Ishikawa (cell line): ENCODE data around the gene LYSET.

ENCODE experiments used
- CREB1 ChIP-seq: IDR thresholded peaks from 2 replicates; pipeline ENCODE4 v1.6.1; 2012; ENCODE audit warnings: low read depth
- EP300 ChIP-seq: IDR thresholded peaks from 2 replicates; pipeline ENCODE4 v1.6.1; 2012; ENCODE audit warnings: borderline replicate concordance
- FOXM1 ChIP-seq: IDR thresholded peaks from 2 replicates; pipeline ENCODE4 v1.6.1; 2012; ENCODE audit warnings: low read depth, borderline replicate concordance
- MAX ChIP-seq: IDR thresholded peaks from 2 replicates; pipeline ENCODE4 v1.6.1; 2012
- NFIC ChIP-seq: IDR thresholded peaks from 2 replicates; pipeline ENCODE4 v1.6.1; 2012
- RAD21 ChIP-seq: IDR thresholded peaks from 2 replicates; pipeline ENCODE4 v1.6.1; 2012; ENCODE audit warnings: low read depth
- REST ChIP-seq: IDR thresholded peaks from 2 replicates; pipeline ENCODE4 v1.6.1; 2012; ENCODE audit warnings: low read depth, mild to moderate bottlenecking
- TEAD4 ChIP-seq: IDR thresholded peaks from 2 replicates; pipeline ENCODE4 v1.6.1; 2012
- USF1 ChIP-seq: IDR thresholded peaks from 2 replicates; pipeline ENCODE4 v1.6.1; 2012
- YY1 ChIP-seq: IDR thresholded peaks from 2 replicates; pipeline ENCODE4 v1.6.1; 2012; ENCODE audit warnings: low read depth
- ZBTB7A ChIP-seq: IDR thresholded peaks from 2 replicates; pipeline ENCODE4 v1.6.1; 2012; ENCODE audit warnings: low read depth

DNA sequence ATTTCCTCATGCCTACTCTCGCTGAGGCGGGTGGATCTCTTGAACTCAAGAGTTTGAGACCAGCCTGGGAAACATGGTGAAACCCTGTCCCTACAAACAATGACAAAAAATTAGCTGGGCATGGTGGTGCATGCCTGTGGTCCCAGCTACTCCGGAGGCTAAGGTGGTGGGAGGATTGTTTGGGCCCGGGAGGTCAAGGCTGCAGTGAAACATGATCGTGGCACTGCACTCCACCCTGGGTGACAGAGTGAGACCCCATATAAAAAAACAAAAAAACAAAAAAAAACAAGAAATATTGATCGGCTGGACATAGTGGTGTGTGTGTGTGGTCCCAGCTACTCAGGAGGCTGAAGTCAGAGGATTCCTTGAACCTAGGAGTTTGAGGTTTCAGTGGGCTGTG, 9.6 kb upstream of the LYSET start:
- TF ChIP-seq NFIC (no peak), MAX (no peak), USF1 (no peak), REST (no peak), YY1 (no peak), CREB1 (no peak), RAD21 (no peak), FOXM1 (no peak), EP300 (no peak), ZBTB7A (no peak), TEAD4 (no peak)
